Measurements from ENCODE around the gene XAGE2. TPM values are rescaled to one million over a fixed set of nuclear protein-coding genes. Genes with fewer than 3 reads are reported as not detected.

Gene XAGE2
- total RNA-seq, 1 experiment from 2014 or later = not detected

GRCh38 chrX:52422884-52423283 lies 54.1 kb downstream of the XAGE2 start:
- DNase-seq (ENCODE audit: extremely low read depth, low read depth) = no peak

GRCh38 chrX:52424656-52425055 lies 55.8 kb downstream of the XAGE2 start:
- no peak for DNase-seq (ENCODE audit: extremely low read depth, low read depth)

Small RNA genes lying within 50 kb of the gene (small RNA-seq; reads per million reads assigned to genes)
- 0 reads per million in 2 experiments for gene MIR8088

Other genes starting within 250 kb of the XAGE2 start
- gene MAGED4, start 184.1 kb upstream of the XAGE2 start, total RNA-seq (2014; rRNA removed; shearing (Covaris generic)) = 2.3 and 2.7 TPM in 2 replicates
- 0.25 TPM in 1 of 2 replicates, not detected in the other for gene XAGE1A, start 126.8 kb downstream of the XAGE2 start, total RNA-seq (2014; rRNA removed; shearing (Covaris generic))
- gene XAGE1B, start 148.0 kb downstream of the XAGE2 start, total RNA-seq (2014; rRNA removed; shearing (Covaris generic)) = 0.25 TPM in 1 of 2 replicates, not detected in the other